ENCODE results near the gene GAS2L3. TPM values are rescaled to one million over a fixed set of nuclear protein-coding genes. Genes with fewer than 3 reads are reported as not detected.

GAS2L3 gene
- total and polyA plus RNA-seq, 2 donors (not counting 1 experiment from before 2014, with no cell fraction given) = 0.10 TPM; not detected in 1

DNA sequence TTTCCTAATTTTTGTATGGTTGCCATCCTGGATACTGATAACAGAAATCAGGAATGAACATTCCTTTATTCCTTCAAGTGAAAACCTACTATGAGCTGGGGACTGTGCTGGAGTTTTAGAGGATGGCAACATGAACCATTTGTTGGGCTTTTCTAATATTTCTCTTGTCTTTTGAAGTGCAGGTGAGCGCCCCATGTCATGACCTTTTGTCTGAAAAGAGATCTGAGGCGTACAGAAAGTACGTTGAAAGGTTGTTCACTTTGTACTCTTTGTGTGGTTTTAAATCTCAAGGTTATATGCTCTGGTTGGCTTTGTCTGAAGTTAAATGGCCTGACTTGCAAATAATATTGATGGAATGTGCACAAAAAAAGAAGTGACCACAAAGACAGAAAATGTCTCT, 79.0 kb downstream of the GAS2L3 start:
- Histone ChIP-seq H3K27ac (ENCODE audit: low read length in 2 of 2) (no peak overlapping the region), H3K36me3 (replicated peaks in 1 of 2; ENCODE audit: control extremely low read depth in 1 of 2, control insufficient read depth in 1 of 2, extremely low read depth in 1 of 2, insufficient read depth in 2 of 2, low read length in 1 of 2) (no peaks in the 10 kb centered on the region), H3K27me3 (replicated peaks in 1 of 4; ENCODE audit: control extremely low read depth in 1 of 4, control insufficient read depth in 3 of 4, insufficient read depth in 4 of 4, low read length in 3 of 4) (no peaks in the 10 kb centered on the region), H2AFZ (ENCODE audit: insufficient read depth, low read depth, low read length, poor library complexity, severe bottlenecking) (no peak overlapping the region), H3K79me2 (ENCODE audit: control insufficient read depth, insufficient read depth, low read length) (no peaks in the 10 kb centered on the region), H3K9ac (ENCODE audit: low read length) (no peak overlapping the region), H3K9me3 (ENCODE audit: control extremely low read depth in 1 of 3, control insufficient read depth in 2 of 3, insufficient read depth in 1 of 3, low read length in 2 of 3) (peaks cover 0 to 2% (median 0%) of the 10 kb centered on the region in 3 donors), H3K4me3 (ENCODE audit: control extremely low read depth in 1 of 5, extremely low read depth in 1 of 5, insufficient read depth in 1 of 5, low read depth in 2 of 5, low read length in 4 of 5) (no peak overlapping the region), H3K4me1 (ENCODE audit: control insufficient read depth in 2 of 2, insufficient read depth in 2 of 2, low read length in 2 of 2) (no peaks in the 10 kb centered on the region), H3K4me2 (replicated peaks; ENCODE audit: low read depth, low read length, poor library complexity, severe bottlenecking) (no peak overlapping the region), H4K20me1 (ENCODE audit: control insufficient read depth, insufficient read depth, low read length, poor library complexity, severe bottlenecking) (no peaks in the 10 kb centered on the region)
- Mint-ChIP-seq H3K27me3 (peaks cover 9% of the 10 kb centered on the region), H3K27ac (no peak overlapping the region), H3K9me3 (ENCODE audit: insufficient read depth) (peaks cover 2% of the 10 kb centered on the region), H3K4me3 (no peak overlapping the region), H3K4me1 (no peaks in the 10 kb centered on the region)
- WGBS (ENCODE audit: insufficient coverage) = 92% methylated on average over 3 of the region's 3 CpGs
- CTCF ChIA-PET = no interaction called here
- TF ChIP-seq, protein P1, sequence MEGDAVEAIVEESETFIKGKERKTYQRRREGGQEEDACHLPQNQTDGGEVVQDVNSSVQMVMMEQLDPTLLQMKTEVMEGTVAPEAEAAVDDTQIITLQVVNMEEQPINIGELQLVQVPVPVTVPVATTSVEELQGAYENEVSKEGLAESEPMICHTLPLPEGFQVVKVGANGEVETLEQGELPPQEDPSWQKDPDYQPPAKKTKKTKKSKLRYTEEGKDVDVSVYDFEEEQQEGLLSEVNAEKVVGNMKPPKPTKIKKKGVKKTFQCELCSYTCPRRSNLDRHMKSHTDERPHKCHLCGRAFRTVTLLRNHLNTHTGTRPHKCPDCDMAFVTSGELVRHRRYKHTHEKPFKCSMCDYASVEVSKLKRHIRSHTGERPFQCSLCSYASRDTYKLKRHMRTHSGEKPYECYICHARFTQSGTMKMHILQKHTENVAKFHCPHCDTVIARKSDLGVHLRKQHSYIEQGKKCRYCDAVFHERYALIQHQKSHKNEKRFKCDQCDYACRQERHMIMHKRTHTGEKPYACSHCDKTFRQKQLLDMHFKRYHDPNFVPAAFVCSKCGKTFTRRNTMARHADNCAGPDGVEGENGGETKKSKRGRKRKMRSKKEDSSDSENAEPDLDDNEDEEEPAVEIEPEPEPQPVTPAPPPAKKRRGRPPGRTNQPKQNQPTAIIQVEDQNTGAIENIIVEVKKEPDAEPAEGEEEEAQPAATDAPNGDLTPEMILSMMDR (IDR thresholded peaks at IDR 0.05) = no peak
- no peak for TF ChIP-seq EZH2 (IDR thresholded peaks at IDR 0.05; ENCODE audit: borderline replicate concordance, insufficient read depth, low read depth, low read length, poor library complexity, severe bottlenecking)
- no peak for DNase-seq
- POLR2A ChIA-PET = no interaction called here
- no peak for ATAC-seq (ENCODE audit: low read depth)
- intact Hi-C loops (cut with micrococcal nuclease) = no loop called here

DNA sequence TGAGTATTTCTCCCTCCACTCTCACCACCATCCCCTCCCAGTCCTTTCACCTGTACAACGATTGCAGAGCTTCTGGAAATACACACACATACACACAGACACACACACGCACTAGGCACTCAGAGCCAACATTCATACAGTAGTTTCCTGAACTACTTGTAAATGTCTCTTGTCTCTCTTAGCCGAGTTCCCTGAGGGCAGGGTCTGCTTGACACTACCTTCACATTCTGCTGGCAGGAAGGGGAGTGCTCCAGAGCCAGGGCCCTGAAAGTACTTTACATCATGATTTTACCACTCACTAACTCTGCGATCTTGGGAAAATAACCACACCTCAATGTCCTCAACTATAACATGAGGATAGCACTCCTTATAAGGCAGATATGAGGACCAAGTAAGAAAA, 82.7 kb downstream of the GAS2L3 start:
- H3K9me3 ChIP-seq (ENCODE audit: control extremely low read depth in 1 of 3, control insufficient read depth in 2 of 3, insufficient read depth in 1 of 3, low read length in 2 of 3) = peaks cover 0 to 2% (median 0%) of the 10 kb centered on the region in 3 donors
- no peak for DNase-seq
- intact Hi-C loops (cut with micrococcal nuclease) = no loop called here
- 80% methylated on average over 3 of the region's 4 CpGs for WGBS (ENCODE audit: insufficient coverage)
- H3K4me1 ChIP-seq (ENCODE audit: control insufficient read depth in 2 of 2, insufficient read depth in 2 of 2, low read length in 2 of 2) = no peaks in the 10 kb centered on the region
- H3K4me3 Mint-ChIP-seq = no peak overlapping the region
- H3K36me3 ChIP-seq (replicated peaks in 1 of 2; ENCODE audit: control extremely low read depth in 1 of 2, control insufficient read depth in 1 of 2, extremely low read depth in 1 of 2, insufficient read depth in 2 of 2, low read length in 1 of 2) = no peaks in the 10 kb centered on the region
- CTCF ChIA-PET = interaction anchor here (0.9 to 1.5 kb wide), 2 partner anchors 13 to 16 kb away, joined by 3 to 4 read pairs; no protein-coding TSS in a partner anchor
- no peak overlapping the region for H3K4me2 ChIP-seq (replicated peaks; ENCODE audit: low read depth, low read length, poor library complexity, severe bottlenecking)
- no peaks in the 10 kb centered on the region for H3K79me2 ChIP-seq (ENCODE audit: control insufficient read depth, insufficient read depth, low read length)
- H3K27me3 Mint-ChIP-seq = peaks cover 12% of the 10 kb centered on the region
- H3K27ac ChIP-seq (ENCODE audit: low read length in 2 of 2) = no peak overlapping the region
- H3K9ac ChIP-seq (ENCODE audit: low read length) = no peak overlapping the region
- no peak overlapping the region for H2AFZ ChIP-seq (ENCODE audit: insufficient read depth, low read depth, low read length, poor library complexity, severe bottlenecking)
- no peaks in the 10 kb centered on the region for H3K4me1 Mint-ChIP-seq
- no peak overlapping the region for H3K27ac Mint-ChIP-seq
- peaks cover 2% of the 10 kb centered on the region for H3K9me3 Mint-ChIP-seq (ENCODE audit: insufficient read depth)
- no peaks in the 10 kb centered on the region for H4K20me1 ChIP-seq (ENCODE audit: control insufficient read depth, insufficient read depth, low read length, poor library complexity, severe bottlenecking)
- POLR2A ChIA-PET = no interaction called here
- no peaks in the 10 kb centered on the region for H3K27me3 ChIP-seq (replicated peaks in 1 of 4; ENCODE audit: control extremely low read depth in 1 of 4, control insufficient read depth in 3 of 4, insufficient read depth in 4 of 4, low read length in 3 of 4)
- ATAC-seq (ENCODE audit: low read depth) = no peak
- TF ChIP-seq, protein P1 (IDR thresholded peaks at IDR 0.05) = no peak
- TF ChIP-seq EZH2 (IDR thresholded peaks at IDR 0.05; ENCODE audit: borderline replicate concordance, insufficient read depth, low read depth, low read length, poor library complexity, severe bottlenecking) = no peak
- no peak overlapping the region for H3K4me3 ChIP-seq (ENCODE audit: control extremely low read depth in 1 of 5, extremely low read depth in 1 of 5, insufficient read depth in 1 of 5, low read depth in 2 of 5, low read length in 4 of 5)
